HepG2 (cell line): ENCODE data around the gene EED. TPM values are rescaled to one million over a fixed set of nuclear protein-coding genes. Genes with fewer than 3 reads are reported as not detected.

Experiments used
- ARHGAP35 ChIP-seq: sonication (generic); formaldehyde crosslinking; IDR thresholded peaks from 2 replicates; pipeline ENCODE4 v1.9.0; 2022; ENCODE audit warnings: mild to moderate bottlenecking, inconsistent platforms, moderate library complexity, missing genetic modification reagents, borderline replicate concordance
- CREB1 ChIP-seq, 2 experiments: fragments of 450-650 bp in 1 of 2; IDR thresholded peaks; 2 replicates each; pipeline ENCODE4 v1.6.1; 2016 to 2017; ENCODE audit warnings: control low read depth in 1 of 2, mild to moderate bottlenecking in 1 of 2, missing compliant biosample characterization in 1 of 2, missing genetic modification characterization in 1 of 2
- GATA4 ChIP-seq: sonication (generic); IDR thresholded peaks from 2 replicates; pipeline ENCODE4 v1.6.1; 2016; ENCODE audit warnings: antibody characterized with exemption, low read depth, borderline replicate concordance
- HMGXB4 ChIP-seq, 2 experiments: sonication (generic) in 1 of 2; formaldehyde crosslinking in 1 of 2; IDR thresholded peaks; 2 replicates each; pipeline versions ENCODE4 v1.4.0 to v1.6.1; 2018 to 2020; ENCODE audit warnings: missing genetic modification reagents in 2 of 2, borderline replicate concordance in 1 of 2, low read depth in 1 of 2, mild to moderate bottlenecking in 1 of 2, missing biosample characterization in 1 of 2
- KMT2B ChIP-seq: IDR thresholded peaks from 2 replicates; pipeline ENCODE4 v1.6.1; 2016; ENCODE audit warnings: missing genetic modification reagents, missing compliant biosample characterization
- MAZ ChIP-seq, 2 experiments: sonication (generic) in 1 of 2; formaldehyde crosslinking in 1 of 2; IDR thresholded peaks; 2 replicates each; pipeline versions ENCODE4 v1.5.0 to v1.6.1; 2012 to 2020; ENCODE audit warnings: low read depth in 2 of 2, mild to moderate bottlenecking in 2 of 2, borderline replicate concordance in 1 of 2, improper control_type of control experiment in 1 of 2, low read length in 1 of 2, missing genetic modification reagents in 1 of 2, moderate library complexity in 1 of 2
- PAWR ChIP-seq: sonication (generic); formaldehyde crosslinking; IDR thresholded peaks from 2 replicates; pipeline ENCODE4 v1.4.0; 2020; ENCODE audit warnings: missing genetic modification reagents, mild to moderate bottlenecking, borderline replicate concordance
- REPIN1 ChIP-seq: sonication (generic); formaldehyde crosslinking; IDR thresholded peaks from 2 replicates; pipeline ENCODE4 v1.8.0; 2022; ENCODE audit warnings: missing genetic modification reagents, low read depth, mild to moderate bottlenecking, borderline replicate concordance
- RXRA ChIP-seq: sonication (generic); formaldehyde crosslinking; IDR thresholded peaks from 2 replicates; pipeline ENCODE4 v1.5.1; 2020; ENCODE audit warnings: missing genetic modification reagents
- SALL2 ChIP-seq: sonication (generic); formaldehyde crosslinking; IDR thresholded peaks from 2 replicates; pipeline ENCODE4 v1.8.1; 2023; ENCODE audit warnings: mild to moderate bottlenecking, missing genetic modification reagents, inconsistent platforms
- SMARCC2 ChIP-seq: fragments of 450-650 bp; IDR thresholded peaks from 2 replicates; pipeline ENCODE4 v1.6.1; 2017; ENCODE audit warnings: antibody characterized with exemption, mild to moderate bottlenecking
- SNAPC2 ChIP-seq: sonication (generic); formaldehyde crosslinking; IDR thresholded peaks from 2 replicates; pipeline ENCODE4 v1.8.1; 2022; ENCODE audit warnings: mild to moderate bottlenecking, missing genetic modification reagents
- SP4 ChIP-seq: sonication (generic); formaldehyde crosslinking; IDR thresholded peaks from 2 replicates; pipeline ENCODE4 v1.8.1; 2023; ENCODE audit warnings: mild to moderate bottlenecking, missing genetic modification reagents
- TSC22D2 ChIP-seq: sonication (generic); formaldehyde crosslinking; IDR thresholded peaks from 2 replicates; pipeline ENCODE4 v1.5.1; 2020; ENCODE audit warnings: missing genetic modification reagents, mild to moderate bottlenecking, borderline replicate concordance
- ZFY ChIP-seq: sonication (generic); formaldehyde crosslinking; IDR thresholded peaks from 2 replicates; pipeline ENCODE4 v1.4.0; 2020; ENCODE audit warnings: missing genetic modification reagents
- ZMYM4 ChIP-seq: sonication (generic); formaldehyde crosslinking; IDR thresholded peaks from 2 replicates; pipeline ENCODE4 v1.8.1; 2023; ENCODE audit warnings: mild to moderate bottlenecking, missing genetic modification reagents
- ZNF292 ChIP-seq: sonication (generic); formaldehyde crosslinking; IDR thresholded peaks from 2 replicates; pipeline ENCODE4 v1.8.1; 2022; ENCODE audit warnings: mild to moderate bottlenecking, low read depth, missing genetic modification reagents, borderline replicate concordance
- ZNF317 ChIP-seq: sonication (generic); formaldehyde crosslinking; IDR thresholded peaks from 2 replicates; pipeline ENCODE4 v1.5.0; 2020; ENCODE audit warnings: mild to moderate bottlenecking, missing genetic modification reagents
- ZNF382 ChIP-seq: sonication (generic); formaldehyde crosslinking; IDR thresholded peaks from 2 replicates; pipeline ENCODE4 v1.5.0; 2020; ENCODE audit warnings: missing genetic modification reagents, mild to moderate bottlenecking, borderline replicate concordance
- ZNF414 ChIP-seq: sonication (generic); formaldehyde crosslinking; IDR thresholded peaks from 2 replicates; pipeline ENCODE4 v1.5.0; 2020; ENCODE audit warnings: missing genetic modification reagents
- ZNF543 ChIP-seq: sonication (generic); formaldehyde crosslinking; IDR thresholded peaks from 2 replicates; pipeline ENCODE4 v1.4.0; 2020; ENCODE audit warnings: mild to moderate bottlenecking, missing genetic modification reagents
- ZNF549 ChIP-seq: sonication (generic); formaldehyde crosslinking; IDR thresholded peaks from 2 replicates; pipeline ENCODE4 v1.5.0; 2020; ENCODE audit warnings: missing genetic modification reagents
- polyA plus RNA-seq, 8 experiments: library from polyadenylated mRNA; depleted of rRNA in 3 of 8; stranded (reverse) in 7 of 8; unstranded in 1 of 8; fragments of >200 nt; fragmentation: Illumina TruSeq in 4 of 8; extraction: Trizol in 4 of 8; gene quantifications; 2 replicates each; pipeline versions ENCODE4 v1.2.1 to v1.2.3, GENCODE V29; 2011 to 2016; ENCODE audit warnings: low read depth in 4 of 8, missing spikeins in 1 of 8, mixed read lengths in 1 of 8; ENCODE audit not compliant: insufficient read depth in 1 of 8
- total RNA-seq, 5 experiments: library from RNA; depleted of rRNA; stranded (reverse); fragments of >200 nt; fragmentation: Illumina TruSeq; extraction: Trizol; gene quantifications; 2 replicates each; pipeline ENCODE4 v1.2.3, GENCODE V29; 2016; ENCODE audit warnings: low read depth in 1 of 5
- TF ChIP-seq, protein P1 (sequence below): sonication (generic); formaldehyde crosslinking; IDR thresholded peaks from 2 replicates; pipeline ENCODE4 v1.8.1; 2023; ENCODE audit warnings: mild to moderate bottlenecking, missing genetic modification reagents
- TF ChIP-seq, protein P2 (sequence below): IDR thresholded peaks from 2 replicates; pipeline ENCODE4 v1.6.1; 2016; ENCODE audit warnings: mild to moderate bottlenecking

Gene EED
- total and polyA plus RNA-seq, 2 of the 13 experiments (the other 11 are each of a cell fraction or from before 2014, with no cell fraction given), result 11.0 to 28.4 TPM

- TF ChIP-seq ZNF414 (CRISPR knock-in tag), result 0 out of 2 replicates have a peak, but pooled peaks have one; percentile 65
- TF ChIP-seq PAWR (CRISPR knock-in tag), result no peak
- TF ChIP-seq ZNF549 (CRISPR knock-in tag), result no peak
- TF ChIP-seq TSC22D2 (CRISPR knock-in tag), result peak; percentile 95; the same call in 1 of the 2 replicates
- TF ChIP-seq ZNF292, result peak; percentile 32; the same call in 1 of the 2 replicates
- TF ChIP-seq SALL2 (CRISPR knock-in tag), result peak; percentile 27
- TF ChIP-seq ARHGAP35 (CRISPR knock-in tag), result peak; percentile 81; the same call in 1 of the 2 replicates
- TF ChIP-seq GATA4, result peak; percentile 44; the same call in 1 of the 2 replicates
- peak; percentile 80 for TF ChIP-seq ZMYM4 (CRISPR knock-in tag)
- no peak for TF ChIP-seq ZNF382 (CRISPR knock-in tag)
- peak; percentile 45 for TF ChIP-seq ZNF317
- peak; percentile 28; the same call in 1 of the 2 replicates for TF ChIP-seq ZFY (CRISPR knock-in tag)
- TF ChIP-seq, protein P1, sequence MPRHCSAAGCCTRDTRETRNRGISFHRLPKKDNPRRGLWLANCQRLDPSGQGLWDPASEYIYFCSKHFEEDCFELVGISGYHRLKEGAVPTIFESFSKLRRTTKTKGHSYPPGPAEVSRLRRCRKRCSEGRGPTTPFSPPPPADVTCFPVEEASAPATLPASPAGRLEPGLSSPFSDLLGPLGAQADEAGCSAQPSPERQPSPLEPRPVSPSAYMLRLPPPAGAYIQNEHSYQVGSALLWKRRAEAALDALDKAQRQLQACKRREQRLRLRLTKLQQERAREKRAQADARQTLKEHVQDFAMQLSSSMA, result peak; percentile 100
- TF ChIP-seq, protein P2, sequence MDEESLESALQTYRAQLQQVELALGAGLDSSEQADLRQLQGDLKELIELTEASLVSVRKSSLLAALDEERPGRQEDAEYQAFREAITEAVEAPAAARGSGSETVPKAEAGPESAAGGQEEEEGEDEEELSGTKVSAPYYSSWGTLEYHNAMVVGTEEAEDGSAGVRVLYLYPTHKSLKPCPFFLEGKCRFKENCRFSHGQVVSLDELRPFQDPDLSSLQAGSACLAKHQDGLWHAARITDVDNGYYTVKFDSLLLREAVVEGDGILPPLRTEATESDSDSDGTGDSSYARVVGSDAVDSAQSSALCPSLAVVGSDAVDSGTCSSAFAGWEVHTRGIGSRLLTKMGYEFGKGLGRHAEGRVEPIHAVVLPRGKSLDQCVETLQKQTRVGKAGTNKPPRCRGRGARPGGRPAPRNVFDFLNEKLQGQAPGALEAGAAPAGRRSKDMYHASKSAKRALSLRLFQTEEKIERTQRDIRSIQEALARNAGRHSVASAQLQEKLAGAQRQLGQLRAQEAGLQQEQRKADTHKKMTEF, result peak; percentile 33; the same call in 1 of the 2 replicates
- no peak; the same call in 1 of the 2 replicates for TF ChIP-seq RXRA (CRISPR knock-in tag)
- peak; percentile 68 for TF ChIP-seq CREB1 (IDR thresholded peaks at IDR 0.05)
- peak; percentile 69; the same call in 1 of the 2 replicates for TF ChIP-seq CREB1 (CRISPR knock-in tag; IDR thresholded peaks at IDR 0.05)
- peak; percentile 83 to 91 for TF ChIP-seq HMGXB4 (CRISPR knock-in tag; IDR thresholded peaks at IDR 0.05; ENCODE audit: borderline replicate concordance in 1 of 2, low read depth in 1 of 2)
- TF ChIP-seq KMT2B (CRISPR knock-in tag), result peak; percentile 72
- no peak for TF ChIP-seq ZNF543 (CRISPR knock-in tag)
- TF ChIP-seq SP4 (CRISPR knock-in tag), result peak; percentile 69; the same call in 1 of the 2 replicates
- peak; percentile 63; the same call in 1 of the 2 replicates for TF ChIP-seq MAZ (IDR thresholded peaks at IDR 0.05; ENCODE audit: borderline replicate concordance, low read depth, low read length)
- TF ChIP-seq MAZ (CRISPR knock-in tag; IDR thresholded peaks at IDR 0.05; ENCODE audit: low read depth), result peak; percentile 82
- TF ChIP-seq REPIN1 (CRISPR knock-in tag), result peak; percentile 39
- TF ChIP-seq SNAPC2 (CRISPR knock-in tag), result no peak
- no peak for TF ChIP-seq SMARCC2
Observed at GRCh38 chr11:86244522-86245368, at the start of gene EED (continued).
